ENCODE measurements around the gene AQP3.
"Not testable (repeated sequence)": the region's sequence is repeated elsewhere in the genome, so short reads cannot be mapped to it uniquely, and the experiment has no call there.

GRCh38 chr9:33395159-33395879 is 52.1 kb downstream of the AQP3 start:
- not testable (repeated sequence) for TF ChIP-seq POLR2AphosphoS5, POLR2A, SPI1 (IDR thresholded peaks at IDR 0.05; ENCODE audit: low read depth, low read length)

Measured in GM12891 (cell line).